Measurements from ENCODE around the gene TFR2.

- TF ChIP-seq, protein P1, sequence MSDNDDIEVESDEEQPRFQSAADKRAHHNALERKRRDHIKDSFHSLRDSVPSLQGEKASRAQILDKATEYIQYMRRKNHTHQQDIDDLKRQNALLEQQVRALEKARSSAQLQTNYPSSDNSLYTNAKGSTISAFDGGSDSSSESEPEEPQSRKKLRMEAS (IDR thresholded peaks at IDR 0.05): no peak
- no peak for TF ChIP-seq CTCF (IDR thresholded peaks at IDR 0.05 in 2 of 3, conservative IDR thresholded peaks at IDR 0.05 in 1 of 3; ENCODE audit: borderline replicate concordance in 1 of 3, insufficient read depth in 1 of 3, low read depth in 2 of 3, low read length in 2 of 3)
Observed at GRCh38 chr7:100687261-100687660, 45.9 kb upstream of the TFR2 start.

Data from HCT116 (cell line).